ENCODE measurements around the gene RCOR1.
A peak's percentile ranks its signal among the peaks of the same experiment; 100 is the strongest.
"Not testable (repeated sequence)": the region's sequence is repeated elsewhere in the genome, so short reads cannot be mapped to it uniquely, and the experiment has no call there.

Gene RCOR1

DNA sequence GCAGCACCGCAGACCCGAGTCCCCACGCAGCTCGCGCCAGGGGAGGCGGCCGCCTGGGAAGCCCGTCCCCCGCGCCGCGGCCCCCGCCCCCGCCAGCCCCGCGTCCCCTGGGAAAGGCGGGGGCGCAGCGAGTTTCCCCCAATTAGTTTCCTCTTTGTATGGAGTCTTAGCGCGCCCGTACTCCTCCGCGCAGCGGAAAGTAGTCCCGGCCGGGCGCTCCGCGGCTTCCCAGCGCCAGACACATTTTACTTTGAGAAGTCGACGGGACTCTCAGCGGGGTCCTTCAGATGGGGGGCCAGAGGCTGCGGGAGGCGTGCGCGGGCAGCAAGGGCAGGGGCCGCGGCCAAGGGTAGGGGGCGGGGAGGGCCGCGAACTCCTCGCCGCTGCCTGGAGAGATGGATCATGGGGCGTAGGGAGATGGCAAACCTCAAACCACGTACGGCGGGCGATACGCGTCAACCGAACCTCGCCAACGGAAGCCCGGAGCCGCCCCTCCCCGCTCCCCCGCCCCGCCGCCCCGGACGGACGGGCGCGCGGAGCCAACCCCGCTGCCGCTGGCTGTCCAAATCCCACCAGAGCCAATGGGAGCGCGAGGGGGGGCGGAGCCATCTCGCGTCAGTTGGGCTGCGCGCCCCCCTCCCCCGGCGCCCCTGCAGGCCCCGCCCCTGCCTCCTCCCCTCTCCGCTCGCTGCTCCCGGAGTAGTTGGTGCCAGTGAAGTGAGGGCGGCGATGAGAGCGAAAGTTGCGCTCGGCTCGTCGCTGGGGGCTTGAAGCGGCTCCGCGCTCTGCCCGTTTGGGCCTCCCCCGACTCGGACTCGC is at the start of gene RCOR1:
RCOR1 (plus strand) TSS at position 706 of the 819 bp plus-strand sequence. CDS start 238 bp downstream, outside the sequence.
- TF ChIP-seq, protein P1, sequence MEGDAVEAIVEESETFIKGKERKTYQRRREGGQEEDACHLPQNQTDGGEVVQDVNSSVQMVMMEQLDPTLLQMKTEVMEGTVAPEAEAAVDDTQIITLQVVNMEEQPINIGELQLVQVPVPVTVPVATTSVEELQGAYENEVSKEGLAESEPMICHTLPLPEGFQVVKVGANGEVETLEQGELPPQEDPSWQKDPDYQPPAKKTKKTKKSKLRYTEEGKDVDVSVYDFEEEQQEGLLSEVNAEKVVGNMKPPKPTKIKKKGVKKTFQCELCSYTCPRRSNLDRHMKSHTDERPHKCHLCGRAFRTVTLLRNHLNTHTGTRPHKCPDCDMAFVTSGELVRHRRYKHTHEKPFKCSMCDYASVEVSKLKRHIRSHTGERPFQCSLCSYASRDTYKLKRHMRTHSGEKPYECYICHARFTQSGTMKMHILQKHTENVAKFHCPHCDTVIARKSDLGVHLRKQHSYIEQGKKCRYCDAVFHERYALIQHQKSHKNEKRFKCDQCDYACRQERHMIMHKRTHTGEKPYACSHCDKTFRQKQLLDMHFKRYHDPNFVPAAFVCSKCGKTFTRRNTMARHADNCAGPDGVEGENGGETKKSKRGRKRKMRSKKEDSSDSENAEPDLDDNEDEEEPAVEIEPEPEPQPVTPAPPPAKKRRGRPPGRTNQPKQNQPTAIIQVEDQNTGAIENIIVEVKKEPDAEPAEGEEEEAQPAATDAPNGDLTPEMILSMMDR (conservative IDR thresholded peaks at IDR 0.05), result no peak
- peak within 1 kb of the TSS; percentile 98 for H3K27ac ChIP-seq

DNA sequence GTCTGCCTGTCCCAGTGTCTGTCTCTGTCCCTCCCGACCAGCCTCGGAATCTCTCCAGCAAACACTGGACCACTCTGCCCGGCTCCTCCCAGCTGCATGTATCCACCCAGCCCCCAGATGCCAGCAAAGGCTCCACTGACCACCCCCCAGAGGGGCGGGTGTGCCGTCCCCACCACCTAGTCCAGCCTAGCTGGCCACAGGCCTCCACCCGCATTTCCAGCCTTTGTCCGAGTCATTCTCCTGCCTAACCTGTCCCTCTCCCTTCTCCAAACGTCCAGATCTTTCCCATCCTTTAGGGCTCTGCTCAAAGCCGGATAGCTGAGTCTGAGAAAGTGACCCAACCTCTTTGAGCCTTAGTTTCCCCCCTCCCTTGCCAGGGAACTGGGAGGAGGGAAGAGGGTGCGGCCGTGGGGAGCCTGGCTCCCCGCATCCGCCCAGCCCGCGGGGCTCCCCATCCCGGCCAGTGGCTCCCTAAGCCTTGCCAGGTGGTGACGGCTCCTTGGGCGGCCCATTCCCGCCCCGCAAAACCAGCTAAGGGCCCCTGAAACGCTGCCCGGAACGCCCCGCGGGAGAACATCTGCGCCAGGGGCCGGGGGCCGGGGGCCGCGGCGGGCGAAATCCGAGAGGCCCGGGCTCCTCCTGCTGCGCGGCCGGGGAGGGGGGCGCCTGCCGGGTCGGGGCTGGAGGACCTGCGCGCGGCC is 48.3 kb upstream of the RCOR1 start:
- no peak overlapping the region for H3K27ac ChIP-seq
- TF ChIP-seq, protein P1 (conservative IDR thresholded peaks at IDR 0.05), result no peak

DNA sequence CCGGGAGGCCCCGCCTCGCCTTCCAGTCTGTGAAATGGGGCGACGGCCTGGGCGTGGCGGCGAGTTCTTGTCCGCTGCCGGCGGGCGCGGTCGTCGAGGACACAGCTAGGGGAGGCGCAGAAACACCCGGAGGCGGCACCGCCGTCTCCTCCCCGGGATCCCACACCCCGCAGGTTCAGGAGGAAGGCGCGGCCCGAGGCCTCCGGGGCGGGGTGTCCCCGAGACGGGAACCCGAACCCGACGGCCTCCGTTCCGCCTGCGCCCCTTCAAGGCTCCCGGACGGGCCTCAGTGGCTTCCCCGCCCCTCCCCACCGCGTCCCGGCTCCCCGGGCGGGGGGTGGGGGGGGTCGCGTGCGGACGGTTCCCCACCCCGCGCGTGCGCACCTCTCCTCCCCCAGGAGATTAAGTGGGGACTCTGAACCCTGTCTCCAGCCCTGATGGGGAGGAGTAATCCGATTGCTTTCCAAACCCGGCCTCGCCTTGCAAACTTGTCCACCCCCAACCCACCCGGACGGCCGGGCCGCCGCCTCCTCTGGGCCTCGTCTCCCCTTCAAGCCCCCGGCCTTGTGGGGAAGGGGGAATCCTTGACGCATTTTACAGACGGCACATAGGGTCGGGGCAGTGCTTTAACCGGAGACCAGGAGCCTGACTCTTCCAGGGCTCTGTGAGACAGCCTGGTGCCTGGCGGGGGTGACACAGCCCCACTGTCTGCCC is 47.5 kb upstream of the RCOR1 start:
- no peak overlapping the region for H3K27ac ChIP-seq
- TF ChIP-seq, protein P1 (conservative IDR thresholded peaks at IDR 0.05), result no peak

DNA sequence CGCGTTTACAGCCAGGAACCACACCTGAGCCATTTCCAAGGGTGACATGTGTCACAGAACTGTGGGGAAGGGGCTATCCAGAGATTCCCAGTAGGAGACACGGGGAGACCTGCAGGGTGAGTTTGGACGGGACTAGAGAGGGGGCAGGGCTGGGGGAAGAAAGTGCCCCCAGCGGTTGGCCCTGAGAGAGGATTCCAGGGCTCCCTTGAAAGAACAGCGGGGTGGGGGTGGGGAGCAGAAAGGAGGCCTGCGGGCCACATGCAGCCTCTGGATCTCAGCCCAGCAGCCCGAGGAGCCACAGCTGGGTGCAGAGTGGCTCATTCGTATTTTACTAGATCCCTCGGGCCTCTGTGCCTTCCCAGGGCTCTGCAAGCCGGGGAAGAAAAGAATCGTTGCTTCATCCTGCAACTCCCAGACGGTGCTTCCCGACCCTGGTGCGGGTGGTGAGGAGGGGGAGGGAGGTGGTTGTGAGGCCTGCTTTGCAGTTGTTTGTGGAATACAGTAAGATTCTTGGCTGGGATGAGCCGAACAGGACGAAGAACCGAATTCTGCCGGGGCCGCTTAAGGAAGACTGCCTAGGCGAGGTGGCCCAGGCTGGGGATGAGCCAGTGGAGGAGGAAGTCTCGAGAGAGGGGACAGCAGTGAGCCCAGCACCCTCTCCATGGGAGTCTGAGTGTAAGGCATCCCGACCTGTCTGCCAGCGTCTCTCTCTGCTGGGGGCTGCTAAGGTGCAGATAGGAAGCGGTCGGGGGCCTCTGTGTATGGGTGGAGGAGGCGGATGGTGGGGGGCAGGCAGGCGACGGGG is 46.8 kb upstream of the RCOR1 start:
- no peak overlapping the region for H3K27ac ChIP-seq
- TF ChIP-seq, protein P1 (conservative IDR thresholded peaks at IDR 0.05), result no peak

DNA sequence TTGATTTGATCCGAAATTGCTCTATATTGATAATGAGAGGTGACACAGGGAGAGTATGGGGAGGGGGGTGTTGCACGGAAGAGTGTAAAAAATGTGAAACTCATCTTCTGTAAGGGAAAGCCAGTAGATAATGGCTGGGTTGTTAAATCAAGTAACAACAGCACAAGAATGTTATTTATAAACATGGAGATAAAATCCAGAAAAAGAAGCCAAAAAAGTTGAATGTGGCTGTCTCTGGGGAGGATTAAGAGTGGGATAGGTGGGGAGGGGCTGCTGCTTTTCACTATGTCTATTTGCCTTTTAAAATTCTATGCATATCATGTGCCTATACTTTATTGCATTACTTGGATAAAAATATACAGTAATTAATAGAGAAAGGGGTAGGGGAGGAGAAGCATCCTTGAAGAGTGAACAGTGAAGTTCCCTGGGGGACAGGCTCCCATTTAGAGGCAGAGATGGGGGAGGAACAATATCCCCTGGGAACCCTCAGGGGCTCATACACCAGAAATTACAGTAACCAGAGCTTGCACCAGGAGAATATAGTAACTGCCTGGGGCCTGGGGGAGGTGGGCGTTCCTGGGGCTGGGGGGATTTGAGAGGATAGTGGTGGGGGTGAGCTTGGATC is 43.7 kb upstream of the RCOR1 start:
- H3K27ac ChIP-seq, result no peak overlapping the region
- TF ChIP-seq, protein P1 (conservative IDR thresholded peaks at IDR 0.05), result no peak

DNA sequence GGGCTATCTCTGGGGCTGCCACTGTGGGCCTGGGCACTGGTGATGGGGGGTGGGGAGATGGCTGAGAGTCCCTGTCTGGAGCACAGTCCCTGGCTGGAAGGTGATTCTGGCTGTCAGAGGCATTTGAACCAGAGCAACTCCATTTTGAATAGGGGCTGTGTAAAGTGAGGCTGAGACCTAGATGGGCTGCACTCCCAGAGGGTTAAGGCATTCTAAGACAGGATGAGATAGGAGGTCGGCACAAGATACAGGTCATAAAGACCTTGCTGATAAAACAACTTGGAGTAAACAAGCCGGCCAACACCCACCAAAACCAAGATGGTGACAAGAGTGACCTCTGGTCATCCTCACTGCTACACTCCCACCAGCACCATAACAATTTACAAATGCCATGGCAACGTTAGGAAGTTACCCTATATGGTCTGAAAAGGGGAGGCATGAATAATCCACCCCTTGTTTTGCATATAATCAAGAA is 41.5 kb upstream of the RCOR1 start:
- H3K27ac ChIP-seq, result not testable (repeated sequence)

Data from VCaP (cell line).